Transverse colon (tissue), 4 donors: ENCODE measurements around the gene MISP3.

Experiments used
- CTCF ChIP-seq, 5 experiments: fragments of 200-600 bp in 3 of 5; fragments of 450-650 bp in 2 of 5; sonication (generic) in 3 of 5; IDR thresholded peaks; 1 replicate in 2 of 5; 2 replicates in 3 of 5; pipeline ENCODE4 v1.5.1; 2016 to 2017; ENCODE audit warnings: antibody characterized with exemption in 5 of 5, inconsistent platforms in 3 of 5, mild to moderate bottlenecking in 2 of 5, moderate library complexity in 1 of 5
- EP300 ChIP-seq: sonication (generic); formaldehyde crosslinking; IDR thresholded peaks from one replicate; pipeline ENCODE4 v1.6.1; 2017; ENCODE audit warnings: antibody characterized with exemption, low read depth
- POLR2A ChIP-seq: fragments of 450-650 bp; IDR thresholded peaks from one replicate; pipeline ENCODE4 v1.6.1; 2016; ENCODE audit warnings: antibody characterized with exemption, mild to moderate bottlenecking, moderate library complexity
- POLR2AphosphoS5 ChIP-seq, 3 donors: sonication (generic); formaldehyde crosslinking; IDR thresholded peaks; one replicate each; pipeline ENCODE4 v1.6.1; 2016; ENCODE audit warnings: antibody characterized with exemption in 3 of 3

- no peak for TF ChIP-seq POLR2A
- no peak for TF ChIP-seq CTCF (IDR thresholded peaks at IDR 0.05)
- TF ChIP-seq POLR2AphosphoS5 (IDR thresholded peaks at IDR 0.05) = no peak
- no peak for TF ChIP-seq EP300
Observed at GRCh38 chr19:14119644-14120496, 47.3 kb downstream of the MISP3 start.
